Stimulated activated CD4-positive, alpha-beta T cell treated with anti-CD3 and anti-CD28 coated beads, Interleukin-12 subunit alpha, Interleukin-12 subunit beta, amount 100 ng/mL, for 4 hours (primary cell): Measurements from ENCODE around the gene GPC6.

Source experiments
- DNase-seq: peaks from one replicate; pipeline ENCODE4 v3.0.0-alpha.2; 2020

GPC6 gene

GRCh38 chr13:93872786-93873347 is 646.3 kb downstream of the GPC6 start:
- no peak for DNase-seq

DNA sequence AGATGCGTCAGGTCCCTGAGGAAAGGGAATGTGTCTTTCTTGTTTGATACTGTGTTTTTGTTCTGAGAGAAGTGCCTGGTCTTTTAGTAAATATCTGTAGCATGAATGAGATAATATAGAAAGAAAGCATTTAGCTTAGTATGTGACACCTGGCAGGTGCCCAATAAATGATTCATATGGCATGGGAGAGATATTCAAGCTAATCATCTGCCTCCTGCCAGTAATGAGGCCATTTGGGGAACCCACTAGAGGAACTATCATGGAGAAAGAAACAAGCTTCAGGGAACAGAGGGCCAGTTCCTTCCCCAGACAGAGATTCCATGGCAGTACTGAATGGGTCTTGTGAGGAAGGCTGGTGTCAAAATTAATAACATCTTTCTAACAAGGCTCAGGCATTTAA is 648.9 kb downstream of the GPC6 start:
- DNase-seq, result no peak

DNA sequence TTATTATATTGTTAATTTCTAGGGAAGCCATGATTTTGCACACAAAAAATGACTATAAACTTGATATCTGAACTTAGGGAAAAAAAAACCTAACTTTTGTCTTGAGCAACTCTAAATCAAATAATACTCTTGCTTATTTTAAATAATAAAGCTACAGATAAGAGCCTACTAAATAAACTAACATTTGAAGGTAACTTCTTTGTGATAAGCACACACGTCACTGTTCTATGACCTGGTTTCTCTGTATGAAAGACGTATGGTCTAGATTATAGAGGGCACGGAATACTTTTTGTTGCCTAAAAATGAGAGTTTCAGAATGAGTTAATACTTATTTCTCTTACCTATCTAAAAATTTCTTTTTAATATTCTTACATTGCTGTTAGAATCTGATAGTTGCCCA is 649.6 kb downstream of the GPC6 start:
- no peak for DNase-seq

DNA sequence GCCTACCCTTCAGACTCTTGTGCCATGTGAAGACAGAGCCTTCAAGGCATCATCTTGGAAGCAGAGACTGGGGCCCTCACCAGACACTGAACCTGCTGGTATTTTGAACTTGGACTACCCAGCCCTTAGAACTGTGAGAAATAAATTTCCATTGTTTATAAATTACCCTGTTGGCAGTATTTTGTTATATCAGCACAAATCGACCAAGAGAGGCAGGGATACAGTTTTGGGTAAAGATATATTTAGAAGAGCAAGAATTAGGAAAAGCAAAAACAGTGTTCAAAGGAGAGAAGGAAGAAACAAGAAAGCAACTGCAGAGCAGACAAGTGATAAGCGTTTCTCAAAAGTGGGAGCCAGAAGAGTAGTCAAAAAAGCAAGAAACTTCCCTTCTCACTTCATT is 652.1 kb downstream of the GPC6 start:
- no peak for DNase-seq

DNA sequence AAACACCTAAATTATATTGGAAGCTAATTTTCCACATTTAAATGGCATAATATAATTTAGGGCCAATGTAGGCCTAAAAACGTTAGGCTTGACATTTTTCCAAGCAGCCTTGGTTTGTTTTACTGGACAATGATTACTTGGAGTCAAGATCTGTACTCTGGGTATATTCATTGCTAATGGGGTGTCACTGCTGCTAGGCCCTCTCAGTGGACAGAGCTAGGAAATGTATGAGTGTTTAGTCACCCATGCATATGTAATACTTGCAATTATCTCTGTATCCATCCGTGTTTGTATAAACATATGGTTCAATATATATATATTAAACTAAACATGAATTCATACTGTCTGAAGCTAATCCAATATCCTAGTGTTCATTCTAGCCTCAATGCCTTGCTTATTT is 654.8 kb downstream of the GPC6 start:
- no peak for DNase-seq

- no peak for DNase-seq
These were observed 655.6 kb downstream of the GPC6 start for GRCh38 chr13:93882086-93882651.

GRCh38 chr13:93889430-93889951 is 662.9 kb downstream of the GPC6 start:
- DNase-seq, result no peak

DNA sequence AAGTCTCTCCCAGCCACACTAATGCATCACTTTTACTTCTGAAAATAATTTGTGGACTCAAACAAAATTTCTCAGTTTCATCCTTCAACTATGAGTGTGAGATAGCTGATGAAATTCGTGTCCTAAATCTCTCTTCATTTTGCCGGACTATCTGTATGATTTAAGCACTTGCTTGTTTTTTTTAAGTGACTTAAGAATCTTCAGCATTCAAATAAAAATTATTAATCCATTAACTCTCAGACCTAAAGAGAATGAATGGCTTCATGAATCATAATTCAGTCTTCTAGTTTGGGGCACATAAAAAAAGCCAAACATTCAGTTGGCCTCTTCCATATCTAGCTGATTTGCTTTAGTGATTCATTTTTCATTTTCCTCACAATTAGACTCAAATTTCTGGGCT is 673.4 kb downstream of the GPC6 start:
- DNase-seq, result no peak

DNA sequence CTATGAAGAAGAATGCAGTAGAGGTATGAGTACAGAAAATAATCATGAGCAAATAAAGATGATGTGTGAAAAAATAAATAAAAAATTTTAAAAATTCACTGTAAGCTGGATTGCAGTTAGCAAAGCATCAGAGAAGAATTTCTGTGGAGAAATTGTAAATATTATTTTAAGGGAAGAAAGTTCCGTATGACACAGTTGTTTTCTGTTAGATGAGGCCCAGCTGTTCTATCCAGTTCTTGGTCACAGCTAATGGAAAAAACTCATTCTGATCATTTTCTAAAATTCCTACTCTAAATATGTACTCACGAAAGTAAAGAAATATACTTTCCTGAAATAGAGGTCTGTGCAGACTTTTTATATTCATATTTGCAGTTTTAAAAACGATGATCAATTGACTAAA is 674.1 kb downstream of the GPC6 start:
- no peak for DNase-seq

DNA sequence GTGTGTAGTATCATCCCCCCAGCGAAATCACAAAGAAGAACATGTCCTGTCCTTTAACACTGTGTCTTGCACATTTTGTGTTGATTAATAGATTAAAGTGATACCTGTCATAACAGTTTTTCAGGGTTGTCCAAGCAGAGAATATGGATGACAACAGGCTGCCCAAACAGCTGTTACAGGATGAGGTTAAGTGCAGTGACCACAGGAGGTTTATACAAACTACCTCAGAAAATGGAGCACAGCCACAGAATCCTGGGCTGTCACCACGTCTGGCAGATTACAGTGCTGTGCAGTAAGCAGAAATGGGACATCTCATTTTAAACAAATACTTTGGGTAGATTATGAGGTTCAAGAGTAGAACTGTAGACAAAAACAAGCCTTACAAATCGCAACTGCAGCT is 677.3 kb downstream of the GPC6 start:
- no peak for DNase-seq

- DNase-seq, result no peak
These were observed 688.7 kb downstream of the GPC6 start for GRCh38 chr13:93915269-93915809.

DNA sequence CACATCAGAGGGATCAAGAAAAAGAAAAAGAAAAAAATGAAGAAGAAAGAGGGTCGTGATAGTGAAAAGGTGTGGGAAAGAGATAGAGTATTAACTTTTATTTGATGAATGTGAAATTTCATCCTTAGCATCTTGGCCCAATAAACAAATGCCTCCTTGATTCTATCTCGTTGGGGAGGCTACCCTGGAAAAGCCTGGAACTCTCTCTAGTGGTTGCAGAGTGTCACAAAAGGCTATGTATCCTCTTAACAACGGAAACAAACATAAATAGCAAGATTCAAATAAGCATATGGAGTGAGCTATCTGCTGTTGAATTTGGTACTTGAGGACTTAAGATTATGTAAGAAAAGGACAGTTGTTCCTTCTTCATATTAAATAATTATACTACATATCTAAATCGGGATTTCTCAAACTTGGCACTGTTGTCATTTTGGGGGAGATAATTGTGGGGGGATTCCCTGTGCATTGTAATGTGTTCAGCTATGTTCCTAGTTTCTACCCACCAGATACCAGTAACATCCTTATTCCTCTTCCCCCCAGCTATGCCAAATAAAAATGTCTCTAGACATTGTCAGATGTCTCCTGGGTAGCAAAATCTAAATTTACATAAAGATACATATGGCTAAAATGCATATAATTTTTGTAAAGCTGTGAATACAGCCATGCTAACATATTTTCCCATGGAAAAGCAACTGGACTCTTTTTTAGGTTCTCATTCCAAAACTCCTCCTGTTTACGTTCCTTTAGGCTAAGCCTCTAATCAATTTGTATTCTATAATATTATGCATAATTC is 695.7 kb downstream of the GPC6 start:
- no peak for DNase-seq

- DNase-seq, result no peak
These were observed 699.4 kb downstream of the GPC6 start for GRCh38 chr13:93925990-93926389.

DNA sequence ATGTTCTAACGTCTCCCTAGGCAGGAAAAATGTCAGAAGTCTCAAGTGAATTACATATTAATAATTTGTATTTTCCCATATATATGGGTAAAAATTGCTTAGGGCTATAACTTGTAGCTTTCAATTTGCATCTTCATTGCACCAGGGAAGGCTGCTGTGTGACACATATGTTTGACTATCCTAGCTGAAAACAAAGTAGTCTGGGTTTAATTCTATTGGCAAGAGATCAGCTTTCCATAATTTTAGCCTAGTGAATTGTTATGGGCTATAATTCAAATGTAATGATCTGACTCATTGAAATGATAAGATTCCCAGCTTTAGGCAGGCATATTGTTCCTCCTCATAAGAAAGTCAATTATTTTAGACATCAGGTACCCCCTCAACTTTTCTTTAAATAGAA is 699.8 kb downstream of the GPC6 start:
- DNase-seq, result no peak

DNA sequence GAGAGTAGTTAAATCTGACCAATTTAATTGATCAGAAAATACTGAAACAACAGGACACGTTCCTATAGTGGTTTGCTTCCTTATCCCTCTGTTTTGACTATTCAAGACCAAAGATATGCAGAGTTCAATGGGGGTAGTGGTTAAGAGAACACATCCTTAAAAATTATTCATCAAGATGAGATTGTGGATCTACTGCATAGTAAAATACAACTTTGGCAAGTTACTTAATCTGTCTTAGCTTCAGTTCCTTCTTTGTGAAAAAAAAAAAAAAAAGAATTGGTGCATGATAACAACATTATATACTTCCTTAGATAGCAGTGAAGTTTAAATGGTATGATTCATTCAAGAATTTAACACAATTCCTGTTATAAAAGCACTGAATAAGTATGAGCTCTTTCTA is 700.8 kb downstream of the GPC6 start:
- no peak for DNase-seq

GRCh38 chr13:93932901-93933300 is 706.3 kb downstream of the GPC6 start:
- no peak for DNase-seq

GRCh38 chr13:93936901-93937300 is 710.3 kb downstream of the GPC6 start:
- DNase-seq, result no peak

DNA sequence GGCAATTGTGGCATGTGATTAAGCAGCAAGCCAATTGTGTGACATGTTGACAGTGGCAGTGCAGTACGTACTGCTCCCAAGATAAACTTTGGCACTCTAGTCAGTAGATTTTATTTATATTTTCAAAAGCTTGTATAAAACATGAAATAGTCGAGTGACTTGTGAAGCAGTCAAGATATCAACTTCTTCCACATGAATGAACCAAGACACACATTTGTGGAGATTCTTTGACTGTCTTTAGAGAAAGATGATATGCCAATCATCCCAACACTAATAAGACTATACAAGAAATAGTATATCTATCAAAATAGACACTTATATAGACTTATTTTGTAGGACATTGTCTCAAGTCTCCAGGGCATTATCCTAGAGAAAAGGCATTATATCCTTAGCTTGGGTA is 714.8 kb downstream of the GPC6 start:
- DNase-seq, result no peak

DNA sequence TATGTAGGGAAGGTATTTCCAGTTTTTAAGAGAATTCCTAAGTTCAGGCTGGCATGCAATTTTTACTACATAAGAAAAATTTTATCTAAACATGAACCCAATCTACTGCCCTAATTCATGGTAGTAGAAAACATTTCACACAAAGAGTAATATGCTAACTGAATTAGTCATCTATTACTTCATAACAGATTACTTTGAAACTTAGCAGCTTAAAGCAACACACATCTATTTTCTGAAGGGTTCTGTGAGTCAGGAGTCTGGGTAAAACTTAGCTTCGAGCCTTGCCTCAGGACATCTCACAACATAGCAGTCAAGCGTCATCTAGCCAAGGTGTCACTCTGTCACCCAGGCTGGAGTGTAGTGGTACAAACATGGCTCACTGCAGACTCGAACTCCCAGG is 715.4 kb downstream of the GPC6 start:
- DNase-seq, result no peak

DNA sequence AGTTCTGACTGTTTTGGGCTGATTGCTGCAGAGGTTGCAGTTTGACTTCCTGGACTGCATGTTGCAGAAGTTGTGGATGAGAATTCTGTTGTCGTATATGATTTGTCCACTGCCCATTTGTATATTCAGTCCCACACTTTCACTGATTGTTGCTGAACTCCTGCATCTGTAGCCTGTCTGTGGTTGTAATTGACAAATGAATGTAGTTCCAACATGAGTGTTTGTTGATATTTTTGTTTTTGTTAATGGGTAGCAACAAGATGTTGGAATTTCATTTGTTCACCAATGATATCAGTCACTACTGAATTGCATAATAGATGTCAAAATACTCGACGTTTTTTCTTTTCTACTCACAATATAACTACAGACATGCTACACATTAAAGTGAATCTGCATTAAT is 719.0 kb downstream of the GPC6 start:
- no peak for DNase-seq

- no peak for DNase-seq
These were observed 720.4 kb downstream of the GPC6 start for GRCh38 chr13:93946994-93947393.

DNA sequence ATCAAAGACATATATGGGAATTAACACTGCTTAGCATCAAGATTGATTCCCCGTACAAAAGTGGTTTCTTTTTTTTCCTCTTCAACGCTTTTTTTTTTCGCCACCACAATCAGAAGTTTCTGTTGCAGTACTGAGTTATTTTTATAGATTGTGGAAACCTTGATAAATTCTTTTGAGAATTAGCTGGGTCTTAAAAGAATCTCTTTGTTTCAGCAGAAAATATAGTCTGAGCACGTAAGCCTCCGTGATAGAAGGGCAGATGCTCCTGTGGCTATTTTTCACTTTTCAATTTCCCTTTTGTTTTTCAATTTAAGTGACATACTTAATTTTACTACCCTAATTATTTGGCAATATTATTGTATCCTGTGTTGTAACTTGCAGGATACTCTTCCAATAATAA is 721.0 kb downstream of the GPC6 start:
- DNase-seq, result no peak

GRCh38 chr13:93948162-93948922 is 721.7 kb downstream of the GPC6 start:
- DNase-seq, result no peak
